Omental fat pad (tissue), 4 donors: ENCODE results near the gene TNFRSF21. TPM values are rescaled to one million over a fixed set of nuclear protein-coding genes. Genes with fewer than 3 reads are reported as not detected.

Experiments used
- ATAC-seq: fragments of 150-250 bp; one replicate; pipeline ENCODE4 v1.9.1; 2016; ENCODE audit warnings: mild to moderate bottlenecking, moderate library complexity; ENCODE audit not compliant: low FRiP score
- DNase-seq: peaks from one replicate; pipeline ENCODE4 v3.0.0-alpha.2; 2019; ENCODE audit warnings: low spot score
- CTCF ChIP-seq, 3 donors: fragments of 450-650 bp; IDR thresholded peaks; one replicate each; pipeline ENCODE4 v1.5.1; 2016 to 2017; ENCODE audit warnings: antibody characterized with exemption in 3 of 3, mild to moderate bottlenecking in 3 of 3, moderate library complexity in 2 of 3
- total RNA-seq, 4 donors: library from RNA; depleted of rRNA; stranded (reverse); fragments of >200 nt; gene quantifications; one replicate each; pipeline ENCODE4 v1.1.0, GENCODE V29; 2016

Gene TNFRSF21
- total RNA-seq, 4 donors from 2014 or later = 43.3 to 72.4 (median 64.9) TPM

GRCh38 chr6:47241742-47242482 is 67.8 kb downstream of the TNFRSF21 start:
- no peak for TF ChIP-seq CTCF (IDR thresholded peaks at IDR 0.05)
- ATAC-seq = no peak

GRCh38 chr6:47240277-47240890 is 69.3 kb downstream of the TNFRSF21 start:
- ATAC-seq (no peak), DNase-seq (no peak)
- TF ChIP-seq CTCF (IDR thresholded peaks at IDR 0.05) = no peak

More at GRCh38 chr6:47241742-47242482, 67.8 kb downstream of the TNFRSF21 start:
- no peak for DNase-seq

- ATAC-seq (no peak), DNase-seq (no peak)
- TF ChIP-seq CTCF (IDR thresholded peaks at IDR 0.05) = no peak
These were observed 70.2 kb downstream of the TNFRSF21 start for GRCh38 chr6:47239546-47239945.

- DNase-seq (no peak), ATAC-seq (no peak)
- no peak for TF ChIP-seq CTCF (IDR thresholded peaks at IDR 0.05)
These were observed 71.2 kb downstream of the TNFRSF21 start for GRCh38 chr6:47238456-47238995.

GRCh38 chr6:47237196-47237595 is 72.5 kb downstream of the TNFRSF21 start:
- DNase-seq = no peak
- ATAC-seq = no peak
- no peak for TF ChIP-seq CTCF (IDR thresholded peaks at IDR 0.05)

- no peak for TF ChIP-seq CTCF (IDR thresholded peaks at IDR 0.05)
- ATAC-seq = peak; percentile 31
- DNase-seq = no peak
These were observed 73.5 kb downstream of the TNFRSF21 start for GRCh38 chr6:47235964-47236760.
